Measurements from ENCODE around the gene ARID5A.

ARID5A gene

DNA sequence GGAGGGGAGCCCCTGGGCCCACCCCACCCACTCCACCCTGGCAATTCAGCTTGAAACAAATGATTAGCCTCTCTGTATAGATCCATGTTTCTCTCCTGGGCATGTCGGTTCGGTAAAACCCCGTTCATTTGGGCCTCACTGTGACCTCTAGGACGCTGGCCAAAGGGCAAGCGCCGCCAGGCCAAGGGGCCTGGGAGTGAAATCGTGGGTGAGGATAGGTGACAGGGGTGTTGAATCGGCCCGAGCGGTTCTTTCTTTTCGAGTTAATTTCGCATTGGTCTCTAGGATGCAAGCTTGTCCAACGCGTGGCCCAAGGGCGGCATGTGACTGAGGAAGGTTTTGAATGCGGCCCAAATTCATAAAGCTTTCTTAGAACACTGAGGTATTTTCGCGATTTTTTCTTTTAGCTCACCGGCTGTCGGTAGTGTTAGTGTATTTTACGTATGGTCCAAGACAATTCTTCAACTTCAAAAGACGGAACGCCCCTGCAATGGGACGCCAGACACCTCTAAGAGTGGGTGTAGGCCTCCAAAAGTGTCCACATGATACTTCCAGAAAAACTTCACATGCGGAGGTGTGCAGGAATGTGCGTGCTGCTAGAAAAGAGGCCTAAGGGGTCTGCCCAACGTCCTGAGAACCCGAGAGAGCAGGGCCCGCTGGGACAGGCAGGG lies 9.8 kb upstream of the ARID5A start:
- no peak for ATAC-seq (ENCODE audit: low read depth)
- Histone ChIP-seq H3K9me3 (ENCODE audit: severe bottlenecking) (no peaks in the 10 kb centered on the region), H3K4me1 (ENCODE audit: insufficient read depth, poor library complexity, severe bottlenecking) (peaks cover 2% of the 10 kb centered on the region), H3K27me3 (ENCODE audit: insufficient read depth, poor library complexity, severe bottlenecking) (no peaks in the 10 kb centered on the region), H3K27ac (ENCODE audit: poor library complexity, severe bottlenecking) (no peak overlapping the region), H3K4me3 (ENCODE audit: severe bottlenecking) (peak overlapping the region; percentile 18), H3K36me3 (ENCODE audit: low read depth) (no peaks in the 10 kb centered on the region)
- no peak for DNase-seq (ENCODE audit: low spot score)
- TF ChIP-seq, protein P1, sequence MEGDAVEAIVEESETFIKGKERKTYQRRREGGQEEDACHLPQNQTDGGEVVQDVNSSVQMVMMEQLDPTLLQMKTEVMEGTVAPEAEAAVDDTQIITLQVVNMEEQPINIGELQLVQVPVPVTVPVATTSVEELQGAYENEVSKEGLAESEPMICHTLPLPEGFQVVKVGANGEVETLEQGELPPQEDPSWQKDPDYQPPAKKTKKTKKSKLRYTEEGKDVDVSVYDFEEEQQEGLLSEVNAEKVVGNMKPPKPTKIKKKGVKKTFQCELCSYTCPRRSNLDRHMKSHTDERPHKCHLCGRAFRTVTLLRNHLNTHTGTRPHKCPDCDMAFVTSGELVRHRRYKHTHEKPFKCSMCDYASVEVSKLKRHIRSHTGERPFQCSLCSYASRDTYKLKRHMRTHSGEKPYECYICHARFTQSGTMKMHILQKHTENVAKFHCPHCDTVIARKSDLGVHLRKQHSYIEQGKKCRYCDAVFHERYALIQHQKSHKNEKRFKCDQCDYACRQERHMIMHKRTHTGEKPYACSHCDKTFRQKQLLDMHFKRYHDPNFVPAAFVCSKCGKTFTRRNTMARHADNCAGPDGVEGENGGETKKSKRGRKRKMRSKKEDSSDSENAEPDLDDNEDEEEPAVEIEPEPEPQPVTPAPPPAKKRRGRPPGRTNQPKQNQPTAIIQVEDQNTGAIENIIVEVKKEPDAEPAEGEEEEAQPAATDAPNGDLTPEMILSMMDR (IDR thresholded peaks at IDR 0.05; ENCODE audit: poor library complexity, severe bottlenecking) = no peak

DNA sequence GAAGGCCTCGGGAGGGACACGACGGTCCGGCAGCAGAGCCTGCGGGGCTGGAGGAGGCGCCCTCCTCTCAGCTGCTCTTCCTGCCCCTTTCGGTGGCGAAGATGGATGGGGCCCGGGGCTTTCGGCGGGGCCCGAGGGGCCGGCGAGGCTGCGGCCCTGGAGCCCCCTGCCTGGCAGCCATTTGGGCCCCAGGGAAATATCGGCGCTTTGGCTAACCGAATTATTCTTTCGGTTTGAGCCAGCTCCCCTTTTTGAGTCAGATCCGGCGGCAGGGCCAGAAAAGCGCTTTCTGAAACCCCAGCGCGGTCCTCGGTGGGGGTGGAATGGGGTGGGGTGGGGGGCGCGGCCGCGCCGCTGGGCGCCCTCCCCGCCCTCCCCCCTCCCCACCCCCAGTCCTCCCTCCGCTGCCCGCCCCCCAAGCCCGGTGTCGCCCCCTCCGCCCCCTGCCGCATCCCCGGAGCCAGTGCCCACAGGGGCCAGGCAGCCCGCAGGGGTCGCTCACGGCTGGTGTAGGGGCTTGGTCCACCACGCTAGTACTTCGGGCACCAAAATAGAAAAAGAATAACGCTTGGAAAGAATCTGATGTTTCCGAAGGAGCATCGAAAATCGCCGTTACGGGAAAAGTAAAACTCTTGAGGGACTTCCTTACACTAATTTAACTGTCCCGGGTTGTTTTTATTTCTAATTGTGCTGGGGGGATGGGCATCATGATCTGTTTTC lies 9.1 kb upstream of the ARID5A start:
- peak; percentile 47 for DNase-seq (ENCODE audit: low spot score)
- Histone ChIP-seq H3K27me3 (ENCODE audit: insufficient read depth, poor library complexity, severe bottlenecking) (no peaks in the 10 kb centered on the region), H3K9me3 (ENCODE audit: severe bottlenecking) (no peaks in the 10 kb centered on the region), H3K36me3 (ENCODE audit: low read depth) (no peaks in the 10 kb centered on the region), H3K4me1 (ENCODE audit: insufficient read depth, poor library complexity, severe bottlenecking) (peaks cover 6% of the 10 kb centered on the region), H3K27ac (ENCODE audit: poor library complexity, severe bottlenecking) (no peak overlapping the region), H3K4me3 (ENCODE audit: severe bottlenecking) (peak overlapping the region; percentile 18)
- no peak for ATAC-seq (ENCODE audit: low read depth)
- TF ChIP-seq, protein P1 (IDR thresholded peaks at IDR 0.05; ENCODE audit: poor library complexity, severe bottlenecking) = peak; percentile 18

GRCh38 chr2:96528006-96528699 lies 8.4 kb upstream of the ARID5A start:
- TF ChIP-seq, protein P1 (IDR thresholded peaks at IDR 0.05; ENCODE audit: poor library complexity, severe bottlenecking) = peak; percentile 2
- no peak overlapping the region for H3K27ac ChIP-seq (ENCODE audit: poor library complexity, severe bottlenecking)
- no peak overlapping the region for H3K4me3 ChIP-seq (ENCODE audit: severe bottlenecking)
- H3K36me3 ChIP-seq (ENCODE audit: low read depth) = no peaks in the 10 kb centered on the region
- H3K9me3 ChIP-seq (ENCODE audit: severe bottlenecking) = no peaks in the 10 kb centered on the region
- peaks cover 13% of the 10 kb centered on the region for H3K4me1 ChIP-seq (ENCODE audit: insufficient read depth, poor library complexity, severe bottlenecking)
- ATAC-seq (ENCODE audit: low read depth) = no peak
- H3K27me3 ChIP-seq (ENCODE audit: insufficient read depth, poor library complexity, severe bottlenecking) = no peaks in the 10 kb centered on the region
- DNase-seq (ENCODE audit: low spot score) = no peak

GRCh38 chr2:96528700-96529375 lies 7.7 kb upstream of the ARID5A start:
- Histone ChIP-seq H3K27ac (ENCODE audit: poor library complexity, severe bottlenecking) (no peak overlapping the region), H3K4me1 (ENCODE audit: insufficient read depth, poor library complexity, severe bottlenecking) (peaks cover 20% of the 10 kb centered on the region)
- ATAC-seq (ENCODE audit: low read depth) = no peak

More at GRCh38 chr2:96528700-96529375, 7.7 kb upstream of the ARID5A start:
- H3K27me3 ChIP-seq (ENCODE audit: insufficient read depth, poor library complexity, severe bottlenecking) = no peaks in the 10 kb centered on the region
- TF ChIP-seq, protein P1 (IDR thresholded peaks at IDR 0.05; ENCODE audit: poor library complexity, severe bottlenecking) = no peak
- no peaks in the 10 kb centered on the region for H3K36me3 ChIP-seq (ENCODE audit: low read depth)
- no peak for DNase-seq (ENCODE audit: low spot score)
- H3K4me3 ChIP-seq (ENCODE audit: severe bottlenecking) = no peak overlapping the region
- H3K9me3 ChIP-seq (ENCODE audit: severe bottlenecking) = no peaks in the 10 kb centered on the region
